ENCODE measurements around the gene KCTD14.
"Not testable (repeated sequence)": the region's sequence is repeated elsewhere in the genome, so short reads cannot be mapped to it uniquely, and the experiment has no call there.

The KCTD14 gene

GRCh38 chr11:78046486-78046854 lies 23.4 kb upstream of the KCTD14 start:
- Histone ChIP-seq H3K4me3 (ENCODE audit: low read depth, low read length) (peak overlapping the region; percentile 80; the same call in 1 of the 2 replicates), H3K4me1 (ENCODE audit: control insufficient read depth, insufficient read depth, low read length, unreplicated experiment) (peaks cover 16% of the 10 kb centered on the region)

GRCh38 chr11:78045851-78046485 lies 22.9 kb upstream of the KCTD14 start:
- no peaks in the 10 kb centered on the region for H3K36me3 ChIP-seq (ENCODE audit: insufficient read depth, low read length)
- H3K27me3 ChIP-seq (ENCODE audit: insufficient read depth, low read length): no peaks in the 10 kb centered on the region
- H3K4me3 ChIP-seq (ENCODE audit: low read depth, low read length): peak overlapping the region; percentile 80
- H3K79me2 ChIP-seq (ENCODE audit: control insufficient read depth, insufficient read depth, low read length, unreplicated experiment): peaks cover 1% of the 10 kb centered on the region
- H2AFZ ChIP-seq (ENCODE audit: low read length, unreplicated experiment): peak overlapping the region; percentile 98
- no peak overlapping the region for H3K27ac ChIP-seq (ENCODE audit: low read depth, low read length)
- H3K4me1 ChIP-seq (ENCODE audit: control insufficient read depth, insufficient read depth, low read length, unreplicated experiment): peaks cover 15% of the 10 kb centered on the region

More at GRCh38 chr11:78046486-78046854, 23.4 kb upstream of the KCTD14 start:
- H2AFZ ChIP-seq (ENCODE audit: low read length, unreplicated experiment): no peak overlapping the region
- no peaks in the 10 kb centered on the region for H3K27me3 ChIP-seq (ENCODE audit: insufficient read depth, low read length)
- H3K27ac ChIP-seq (ENCODE audit: low read depth, low read length): no peak overlapping the region
- no peaks in the 10 kb centered on the region for H3K79me2 ChIP-seq (ENCODE audit: control insufficient read depth, insufficient read depth, low read length, unreplicated experiment)
- no peaks in the 10 kb centered on the region for H3K36me3 ChIP-seq (ENCODE audit: insufficient read depth, low read length)

GRCh38 chr11:78044706-78045105 lies 21.6 kb upstream of the KCTD14 start:
- H3K27me3 ChIP-seq (ENCODE audit: insufficient read depth, low read length): no peaks in the 10 kb centered on the region
- peaks cover 24% of the 10 kb centered on the region for H3K4me1 ChIP-seq (ENCODE audit: control insufficient read depth, insufficient read depth, low read length, unreplicated experiment)
- no peak overlapping the region for H2AFZ ChIP-seq (ENCODE audit: low read length, unreplicated experiment)
- no peak overlapping the region for H3K4me3 ChIP-seq (ENCODE audit: low read depth, low read length)
- H3K79me2 ChIP-seq (ENCODE audit: control insufficient read depth, insufficient read depth, low read length, unreplicated experiment): peaks cover 2% of the 10 kb centered on the region
- no peak overlapping the region for H3K27ac ChIP-seq (ENCODE audit: low read depth, low read length)
- no peaks in the 10 kb centered on the region for H3K36me3 ChIP-seq (ENCODE audit: insufficient read depth, low read length)

GRCh38 chr11:78041843-78042440 lies 18.9 kb upstream of the KCTD14 start:
- no peaks in the 10 kb centered on the region for H3K27me3 ChIP-seq (ENCODE audit: insufficient read depth, low read length)
- peaks cover 2% of the 10 kb centered on the region for H3K79me2 ChIP-seq (ENCODE audit: control insufficient read depth, insufficient read depth, low read length, unreplicated experiment)
- H3K36me3 ChIP-seq (ENCODE audit: insufficient read depth, low read length): no peaks in the 10 kb centered on the region
- H3K4me1 ChIP-seq (ENCODE audit: control insufficient read depth, insufficient read depth, low read length, unreplicated experiment): peaks cover 37% of the 10 kb centered on the region
- H3K4me3 ChIP-seq (ENCODE audit: low read depth, low read length): no peak overlapping the region
- H3K27ac ChIP-seq (ENCODE audit: low read depth, low read length): no peak overlapping the region
- H2AFZ ChIP-seq (ENCODE audit: low read length, unreplicated experiment): no peak overlapping the region

- Histone ChIP-seq H3K4me1 (ENCODE audit: control insufficient read depth, insufficient read depth, low read length, unreplicated experiment) (peaks cover 40% of the 10 kb centered on the region), H3K27ac (ENCODE audit: low read depth, low read length) (peak overlapping the region; percentile 98; the same call in 1 of the 2 replicates)
- not testable (repeated sequence) for H3K79me2 ChIP-seq (ENCODE audit: control insufficient read depth, insufficient read depth, low read length, unreplicated experiment); H3K36me3 ChIP-seq (ENCODE audit: insufficient read depth, low read length); H2AFZ ChIP-seq (ENCODE audit: low read length, unreplicated experiment); H3K4me3 ChIP-seq (ENCODE audit: low read depth, low read length); H3K27me3 ChIP-seq (ENCODE audit: insufficient read depth, low read length)
Observed at GRCh38 chr11:78041380-78041719, 18.3 kb upstream of the KCTD14 start.

GRCh38 chr11:78040691-78041379 lies 17.8 kb upstream of the KCTD14 start:
- H3K79me2 ChIP-seq (ENCODE audit: control insufficient read depth, insufficient read depth, low read length, unreplicated experiment): peaks cover 2% of the 10 kb centered on the region
- peaks cover 38% of the 10 kb centered on the region for H3K4me1 ChIP-seq (ENCODE audit: control insufficient read depth, insufficient read depth, low read length, unreplicated experiment)
- H3K4me3 ChIP-seq (ENCODE audit: low read depth, low read length): peak overlapping the region; percentile 47; the same call in 1 of the 2 replicates
- peak overlapping the region; percentile 32 for H2AFZ ChIP-seq (ENCODE audit: low read length, unreplicated experiment)
- H3K36me3 ChIP-seq (ENCODE audit: insufficient read depth, low read length): no peaks in the 10 kb centered on the region
- peak overlapping the region; percentile 98 for H3K27ac ChIP-seq (ENCODE audit: low read depth, low read length)
- no peaks in the 10 kb centered on the region for H3K27me3 ChIP-seq (ENCODE audit: insufficient read depth, low read length)

- peaks cover 2% of the 10 kb centered on the region for H3K79me2 ChIP-seq (ENCODE audit: control insufficient read depth, insufficient read depth, low read length, unreplicated experiment)
- peaks cover 32% of the 10 kb centered on the region for H3K4me1 ChIP-seq (ENCODE audit: control insufficient read depth, insufficient read depth, low read length, unreplicated experiment)
- peak overlapping the region; percentile 83 for H2AFZ ChIP-seq (ENCODE audit: low read length, unreplicated experiment)
- no peaks in the 10 kb centered on the region for H3K36me3 ChIP-seq (ENCODE audit: insufficient read depth, low read length)
- H3K27me3 ChIP-seq (ENCODE audit: insufficient read depth, low read length): no peaks in the 10 kb centered on the region
- H3K4me3 ChIP-seq (ENCODE audit: low read depth, low read length): peak overlapping the region; percentile 68
- peak overlapping the region; percentile 98 for H3K27ac ChIP-seq (ENCODE audit: low read depth, low read length)
Observed at GRCh38 chr11:78039919-78040671, 17.0 kb upstream of the KCTD14 start.

GRCh38 chr11:78039391-78039918 lies 16.4 kb upstream of the KCTD14 start:
- no peaks in the 10 kb centered on the region for H3K27me3 ChIP-seq (ENCODE audit: insufficient read depth, low read length)
- peaks cover 32% of the 10 kb centered on the region for H3K4me1 ChIP-seq (ENCODE audit: control insufficient read depth, insufficient read depth, low read length, unreplicated experiment)
- no peaks in the 10 kb centered on the region for H3K36me3 ChIP-seq (ENCODE audit: insufficient read depth, low read length)
- H3K79me2 ChIP-seq (ENCODE audit: control insufficient read depth, insufficient read depth, low read length, unreplicated experiment): peaks cover 2% of the 10 kb centered on the region
- H3K4me3 ChIP-seq (ENCODE audit: low read depth, low read length): peak overlapping the region; percentile 68; the same call in 1 of the 2 replicates
- H2AFZ ChIP-seq (ENCODE audit: low read length, unreplicated experiment): peak overlapping the region; percentile 83
- peak overlapping the region; percentile 98 for H3K27ac ChIP-seq (ENCODE audit: low read depth, low read length)

- Histone ChIP-seq H3K27me3 (ENCODE audit: insufficient read depth, low read length) (no peaks in the 10 kb centered on the region), H3K4me3 (ENCODE audit: low read depth, low read length) (no peak overlapping the region), H3K79me2 (ENCODE audit: control insufficient read depth, insufficient read depth, low read length, unreplicated experiment) (peaks cover 2% of the 10 kb centered on the region), H2AFZ (ENCODE audit: low read length, unreplicated experiment) (no peak overlapping the region), H3K36me3 (ENCODE audit: insufficient read depth, low read length) (no peaks in the 10 kb centered on the region), H3K4me1 (ENCODE audit: control insufficient read depth, insufficient read depth, low read length, unreplicated experiment) (peaks cover 32% of the 10 kb centered on the region), H3K27ac (ENCODE audit: low read depth, low read length) (no peak overlapping the region; the same call in 1 of the 2 replicates)
Observed at GRCh38 chr11:78038697-78039313, 15.7 kb upstream of the KCTD14 start.
